Trophoblast cell (in vitro differentiated cells and primary cell): ENCODE measurements around the gene BTG1.

Experiments
- DNase-seq, 2 donors: peaks; one replicate each; pipeline ENCODE4 v3.0.0-alpha.2; 2016
- H2AFZ ChIP-seq: 2 replicates; pipeline ENCODE4 v1.6.1; 2013; ENCODE audit warnings: low read length, moderate library complexity, mild to moderate bottlenecking; ENCODE audit not compliant: insufficient read depth, poor library complexity
- H2AK5ac ChIP-seq: 2 replicates; pipeline ENCODE4 v1.6.1; 2013; ENCODE audit warnings: mild to moderate bottlenecking, low read length
- H2BK120ac ChIP-seq: 2 replicates; pipeline ENCODE4 v1.6.1; 2013; ENCODE audit warnings: low read length, mild to moderate bottlenecking, moderate library complexity; ENCODE audit not compliant: insufficient read depth, poor library complexity
- H2BK12ac ChIP-seq: 2 replicates; pipeline ENCODE4 v1.6.1; 2013; ENCODE audit warnings: mild to moderate bottlenecking, low read length, moderate library complexity
- H2BK5ac ChIP-seq: 2 replicates; pipeline ENCODE4 v1.6.1; 2013; ENCODE audit warnings: low read length, low read depth, moderate library complexity, mild to moderate bottlenecking; ENCODE audit not compliant: poor library complexity
- H3K14ac ChIP-seq: 2 replicates; pipeline ENCODE4 v1.6.1; 2013; ENCODE audit warnings: mild to moderate bottlenecking, low read length
- H3K18ac ChIP-seq: 2 replicates; pipeline ENCODE4 v1.6.1; 2013; ENCODE audit warnings: mild to moderate bottlenecking, low read length
- H3K23ac ChIP-seq: 2 replicates; pipeline ENCODE4 v1.6.1; 2013; ENCODE audit warnings: low read length
- H3K27ac ChIP-seq: 2 replicates; pipeline ENCODE4 v1.5.1; 2013; ENCODE audit warnings: low read depth, mild to moderate bottlenecking, inconsistent platforms, low read length, moderate library complexity
- H3K27me3 ChIP-seq: 2 replicates; pipeline ENCODE4 v1.6.1; 2013; ENCODE audit warnings: inconsistent platforms, mild to moderate bottlenecking, low read length, moderate library complexity; ENCODE audit not compliant: insufficient read depth
- H3K36me3 ChIP-seq, 2 experiments: 1 replicate in 1 of 2; 2 replicates in 1 of 2; pipeline ENCODE4 v1.6.1; 2013; ENCODE audit warnings: low read length in 2 of 2, mild to moderate bottlenecking in 2 of 2, moderate library complexity in 1 of 2; ENCODE audit not compliant: insufficient read depth in 2 of 2, control insufficient read depth in 1 of 2
- H3K4ac ChIP-seq: 2 replicates; pipeline ENCODE4 v1.6.1; 2013; ENCODE audit warnings: low read depth, mild to moderate bottlenecking, low read length, moderate library complexity
- H3K4me1 ChIP-seq, 2 experiments: 1 replicate in 1 of 2; 2 replicates in 1 of 2; pipeline ENCODE4 v1.6.1; 2013; ENCODE audit warnings: low read length in 2 of 2, mild to moderate bottlenecking in 2 of 2, moderate library complexity in 1 of 2; ENCODE audit not compliant: insufficient read depth in 2 of 2, control insufficient read depth in 1 of 2
- H3K4me2 ChIP-seq: 2 replicates; pipeline ENCODE4 v1.6.1; 2013; ENCODE audit warnings: inconsistent platforms, mild to moderate bottlenecking, low read length, moderate library complexity
- H3K4me3 ChIP-seq: 2 replicates; pipeline ENCODE4 v1.5.1; 2013; ENCODE audit warnings: mild to moderate bottlenecking, low read depth, low read length, inconsistent platforms
- H3K79me1 ChIP-seq: one replicate; pipeline ENCODE4 v1.6.1; 2013; ENCODE audit warnings: low read length
- H3K79me2 ChIP-seq: 2 replicates; pipeline ENCODE4 v1.6.1; 2013; ENCODE audit warnings: low read length, mild to moderate bottlenecking; ENCODE audit not compliant: control insufficient read depth, insufficient read depth, poor library complexity
- H3K9ac ChIP-seq: 2 replicates; pipeline ENCODE4 v1.6.1; 2013; ENCODE audit warnings: mild to moderate bottlenecking, low read length
- H3K9me3 ChIP-seq: 2 replicates; pipeline ENCODE4 v1.6.1; 2013; ENCODE audit warnings: low read depth, mild to moderate bottlenecking, control low read depth, inconsistent platforms, low read length; ENCODE audit not compliant: insufficient read depth
- H4K12ac ChIP-seq: 2 replicates; pipeline ENCODE4 v1.6.1; 2013; ENCODE audit warnings: low read depth, mild to moderate bottlenecking, low read length, moderate library complexity
- H4K8ac ChIP-seq: 2 replicates; pipeline ENCODE4 v1.6.1; 2013; ENCODE audit warnings: low read depth, mild to moderate bottlenecking, low read length, moderate library complexity
- H4K91ac ChIP-seq: one replicate; pipeline ENCODE4 v1.6.1; 2013; ENCODE audit warnings: low read depth, mild to moderate bottlenecking, low read length, moderate library complexity
- WGBS: extraction: QIAGEN DNeasy Blood & Tissue Kit; methylation state at CpG from one replicate; pipeline ENCODE4 v1.1.7; 2013; ENCODE audit warnings: missing lambda C conversion rate; ENCODE audit not compliant: insufficient read length, insufficient coverage; ENCODE audit errors: extremely low coverage; 5-methylcytosine and 5-hydroxymethylcytosine counted together

Gene BTG1

GRCh38 chr12:92192360-92192759, 46.7 kb upstream of the BTG1 start:
- Histone ChIP-seq H4K8ac (no peak overlapping the region), H3K79me2 (no peaks in the 10 kb centered on the region), H2BK12ac (no peak overlapping the region), H4K12ac (no peak overlapping the region), H2AK5ac (no peak overlapping the region), H3K4me1 (no peaks in the 10 kb centered on the region), H3K27ac (no peak overlapping the region), H2BK120ac (no peak overlapping the region), H3K23ac (no peak overlapping the region), H3K9ac (no peak overlapping the region), H4K91ac (no peak overlapping the region), H3K36me3 (no peaks in the 10 kb centered on the region), H3K18ac (no peak overlapping the region), H3K27me3 (no peaks in the 10 kb centered on the region), H3K4me2 (no peak overlapping the region), H3K4ac (no peak overlapping the region), H3K9me3 (no peaks in the 10 kb centered on the region), H3K79me1 (no peaks in the 10 kb centered on the region), H2AFZ (no peak overlapping the region), H3K14ac (no peak overlapping the region), H2BK5ac (no peak overlapping the region), H3K4me3 (no peak overlapping the region)
- no peak for DNase-seq

GRCh38 chr12:92191061-92191460, 45.4 kb upstream of the BTG1 start:
- Histone ChIP-seq H3K18ac (no peak overlapping the region), H2AFZ (no peak overlapping the region), H3K79me2 (no peaks in the 10 kb centered on the region), H2BK5ac (no peak overlapping the region), H2BK120ac (no peak overlapping the region), H3K4me3 (no peak overlapping the region), H3K79me1 (no peaks in the 10 kb centered on the region), H3K27ac (no peak overlapping the region), H3K23ac (no peak overlapping the region), H3K9me3 (no peaks in the 10 kb centered on the region), H3K14ac (no peak overlapping the region), H3K4me1 (no peaks in the 10 kb centered on the region), H3K27me3 (no peaks in the 10 kb centered on the region), H2BK12ac (no peak overlapping the region), H4K8ac (no peak overlapping the region), H4K12ac (no peak overlapping the region), H4K91ac (no peak overlapping the region), H2AK5ac (no peak overlapping the region), H3K4me2 (no peak overlapping the region), H3K36me3 (no peaks in the 10 kb centered on the region), H3K4ac (no peak overlapping the region), H3K9ac (no peak overlapping the region)
- WGBS = no CpG with 5 or more reads among the region's 3 CpGs
- DNase-seq = no peak

- H4K12ac ChIP-seq = no peak overlapping the region
- no peaks in the 10 kb centered on the region for H3K79me2 ChIP-seq
- no peak overlapping the region for H2BK120ac ChIP-seq
- H2BK12ac ChIP-seq = no peak overlapping the region
- 100% methylated on average over 1 of the region's 7 CpGs for WGBS
- no peak overlapping the region for H3K4ac ChIP-seq
- no peak overlapping the region for H4K91ac ChIP-seq
- no peaks in the 10 kb centered on the region for H3K36me3 ChIP-seq
- no peak overlapping the region for H3K27ac ChIP-seq
- H3K14ac ChIP-seq = no peak overlapping the region
- no peaks in the 10 kb centered on the region for H3K27me3 ChIP-seq
- H3K4me3 ChIP-seq = no peak overlapping the region
- no peak overlapping the region for H3K9ac ChIP-seq
- H3K4me2 ChIP-seq = no peak overlapping the region
- no peak overlapping the region for H4K8ac ChIP-seq
- H2AK5ac ChIP-seq = no peak overlapping the region
- H3K9me3 ChIP-seq = no peaks in the 10 kb centered on the region
- DNase-seq = no peak
- no peaks in the 10 kb centered on the region for H3K79me1 ChIP-seq
- H3K18ac ChIP-seq = no peak overlapping the region
- no peak overlapping the region for H2AFZ ChIP-seq
- H3K4me1 ChIP-seq = no peaks in the 10 kb centered on the region
- H2BK5ac ChIP-seq = no peak overlapping the region
- H3K23ac ChIP-seq = no peak overlapping the region
These were observed 43.0 kb upstream of the BTG1 start for GRCh38 chr12:92188517-92189188.

DNA sequence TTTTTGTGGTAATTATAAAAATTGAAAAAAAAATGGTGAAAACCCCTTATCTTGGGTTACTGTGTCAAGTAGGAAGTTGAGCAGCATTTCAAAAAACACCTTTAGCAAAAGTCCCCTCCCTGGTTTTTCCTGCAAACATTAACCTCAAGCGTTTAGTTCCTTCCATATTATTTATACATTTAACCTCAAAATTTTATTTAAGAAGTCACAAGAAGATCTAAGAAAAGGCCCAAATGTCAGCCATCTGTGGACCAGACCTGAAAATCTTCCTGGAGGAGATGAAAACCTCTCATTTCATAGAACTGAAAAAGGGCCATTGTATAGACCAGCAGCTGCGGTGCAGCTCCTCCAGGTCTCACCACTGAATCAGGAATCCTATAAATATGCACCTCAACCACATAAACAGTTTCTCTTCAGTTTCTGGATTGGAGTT, 40.4 kb upstream of the BTG1 start:
- Histone ChIP-seq H3K4me3 (no peak overlapping the region), H3K27me3 (no peaks in the 10 kb centered on the region), H2AK5ac (no peak overlapping the region), H3K9me3 (no peaks in the 10 kb centered on the region), H4K91ac (no peak overlapping the region), H3K4ac (no peak overlapping the region), H4K12ac (no peak overlapping the region), H2BK120ac (no peak overlapping the region), H3K36me3 (no peaks in the 10 kb centered on the region), H3K14ac (no peak overlapping the region), H2BK12ac (no peak overlapping the region), H3K79me1 (no peaks in the 10 kb centered on the region), H3K27ac (no peak overlapping the region), H3K79me2 (no peaks in the 10 kb centered on the region), H2BK5ac (no peak overlapping the region), H3K4me2 (no peak overlapping the region), H3K18ac (no peak overlapping the region), H3K23ac (no peak overlapping the region), H3K9ac (no peak overlapping the region), H2AFZ (no peak overlapping the region), H4K8ac (no peak overlapping the region), H3K4me1 (no peaks in the 10 kb centered on the region)
- WGBS = no CpG with 5 or more reads among the region's 2 CpGs
- no peak for DNase-seq
